Lower leg skin (tissue), 4 donors: ENCODE data around the gene KDSR. TPM values are rescaled to one million over a fixed set of nuclear protein-coding genes. Genes with fewer than 3 reads are reported as not detected.

Experiments
- DNase-seq, 2 donors: peaks; one replicate each; pipeline ENCODE4 v3.0.0-alpha.2; 2019; ENCODE audit warnings: low spot score in 2 of 2
- H3K4me3 ChIP-seq: fragments of 200-600 bp; sonication (generic); 2 replicates; pipeline ENCODE4 v1.5.1; 2017; ENCODE audit warnings: mild to moderate bottlenecking, low read depth; ENCODE audit not compliant: poor library complexity, severe bottlenecking
- CTCF ChIP-seq, 3 donors: fragments of 450-650 bp; IDR thresholded peaks; one replicate each; pipeline ENCODE4 v1.5.1; 2016; ENCODE audit warnings: antibody characterized with exemption in 3 of 3, mild to moderate bottlenecking in 3 of 3, moderate library complexity in 2 of 3
- POLR2A ChIP-seq, 2 donors: fragments of 450-650 bp; IDR thresholded peaks; one replicate each; pipeline ENCODE4 v1.6.1; 2016 to 2017; ENCODE audit warnings: antibody characterized with exemption in 2 of 2, mild to moderate bottlenecking in 1 of 2, moderate library complexity in 1 of 2
- WGBS, 2 donors: methylation state at CpG; one replicate each; pipeline ENCODE4 v1.1.5; 2018; 5-methylcytosine and 5-hydroxymethylcytosine counted together
- intact Hi-C: fragments of 100-400 bp; cut with DNase I; formaldehyde crosslinking; loops from one replicate; pipeline ENCODE4 v1.15.0; 2023; ENCODE audit warnings: low total_unique reads
- total RNA-seq, 4 donors: library from RNA; depleted of rRNA; stranded (reverse); fragments of >200 nt; gene quantifications; one replicate each; pipeline ENCODE4 v1.1.0, GENCODE V29; 2016

The KDSR gene
- total RNA-seq, 4 donors from 2014 or later = 91.7 to 121 (median 99.3) TPM

- DNase-seq = peak in 1 of 2 donors; percentile 72
- intact Hi-C loops = loop anchor here (10.0 kb wide), 1 partner anchor 79 kb away; the partner anchor contains the start of gene VPS4B
- H3K4me3 ChIP-seq = no peak overlapping the region
- no peak for TF ChIP-seq POLR2A (IDR thresholded peaks at IDR 0.05)
- WGBS, 2 donors = 27 to 30% methylated on average over 7 of the region's 7 CpGs
Measured at GRCh38 chr18:63346031-63346430, 21.0 kb downstream of the KDSR start.

- DNase-seq = no peak
- intact Hi-C loops = loop anchor here (10.0 kb wide), 1 partner anchor 80 kb away; the partner anchor contains the start of gene VPS4B
- 61 to 75% methylated on average over 2 of the region's 2 CpGs for WGBS, 2 donors
- no peak overlapping the region for H3K4me3 ChIP-seq
- TF ChIP-seq CTCF (IDR thresholded peaks at IDR 0.05) (no peak), POLR2A (IDR thresholded peaks at IDR 0.05) (no peak)
Measured at GRCh38 chr18:63344918-63345317, 22.1 kb downstream of the KDSR start.

GRCh38 chr18:63344263-63344662 lies 22.7 kb downstream of the KDSR start:
- WGBS, 2 donors = 83% methylated on average over 5 of the region's 5 CpGs
- DNase-seq = no peak

GRCh38 chr18:63342206-63342605 lies 24.8 kb downstream of the KDSR start:
- WGBS, 2 donors = 42 to 50% methylated on average over 5 of the region's 5 CpGs
- DNase-seq = no peak
- intact Hi-C loops = loop anchor here (10.0 kb wide), 1 partner anchor 83 kb away; the partner anchor contains the start of gene VPS4B
- no peak overlapping the region for H3K4me3 ChIP-seq
- TF ChIP-seq CTCF (IDR thresholded peaks at IDR 0.05) (no peak), POLR2A (IDR thresholded peaks at IDR 0.05) (no peak)

More at GRCh38 chr18:63344263-63344662, 22.7 kb downstream of the KDSR start:
- no peak overlapping the region for H3K4me3 ChIP-seq
- intact Hi-C loops = loop anchor here (10.0 kb wide), 1 partner anchor 81 kb away; the partner anchor contains the start of gene VPS4B
- no peak for TF ChIP-seq CTCF (IDR thresholded peaks at IDR 0.05)
- no peak for TF ChIP-seq POLR2A (IDR thresholded peaks at IDR 0.05)

- WGBS, 2 donors = 23 to 33% methylated on average over 4 of the region's 4 CpGs
- TF ChIP-seq POLR2A (IDR thresholded peaks at IDR 0.05) (no peak), CTCF (IDR thresholded peaks at IDR 0.05) (no peak)
- no peak for DNase-seq
- H3K4me3 ChIP-seq = no peak overlapping the region
- intact Hi-C loops = loop anchor here (10.0 kb wide), 1 partner anchor 85 kb away; the partner anchor contains the start of gene VPS4B
Measured at GRCh38 chr18:63339920-63340484, 27.0 kb downstream of the KDSR start.

GRCh38 chr18:63336366-63337099 lies 30.5 kb downstream of the KDSR start:
- DNase-seq = no peak
- H3K4me3 ChIP-seq = no peak overlapping the region
- intact Hi-C loops = no loop called here
- TF ChIP-seq CTCF (IDR thresholded peaks at IDR 0.05) (no peak), POLR2A (IDR thresholded peaks at IDR 0.05) (no peak)
- 25 to 29% methylated on average over 8 of the region's 8 CpGs for WGBS, 2 donors
